DOHH2 (cell line): ENCODE results near the gene HYI.
"Not testable (repeated sequence)": the region's sequence is repeated elsewhere in the genome, so short reads cannot be mapped to it uniquely, and the experiment has no call there.

Experiments used
- H3F3A ChIP-seq: fragments of 200-600 bp; sonication (generic), shearing (Covaris generic); 2 replicates; pipeline ENCODE4 v1.6.0; 2016; ENCODE audit warnings: antibody characterized with exemption, mild to moderate bottlenecking; ENCODE audit not compliant: control insufficient read depth, insufficient read depth
- H3K27ac ChIP-seq: fragments of 200-600 bp; sonication (generic); 2 replicates; pipeline ENCODE4 v1.5.1; 2014; ENCODE audit warnings: low read depth, mild to moderate bottlenecking, low read length, moderate library complexity
- H3K27me3 ChIP-seq: fragments of 200-600 bp; sonication (generic); 2 replicates; pipeline ENCODE4 v1.6.1; 2014; ENCODE audit warnings: mild to moderate bottlenecking, low read length, mixed read lengths; ENCODE audit not compliant: control insufficient read depth
- H3K36me3 ChIP-seq: fragments of 200-600 bp; sonication (generic); 2 replicates; pipeline ENCODE4 v1.6.1; 2014; ENCODE audit warnings: mild to moderate bottlenecking, low read length, moderate library complexity, mixed read lengths; ENCODE audit not compliant: control insufficient read depth
- H3K4me1 ChIP-seq: fragments of 200-600 bp; sonication (generic); 2 replicates; pipeline ENCODE4 v1.6.1; 2014; ENCODE audit warnings: mild to moderate bottlenecking, low read length, mixed read lengths; ENCODE audit not compliant: control insufficient read depth
- H3K4me2 ChIP-seq: fragments of 200-600 bp; sonication (generic); 2 replicates; pipeline ENCODE4 v1.6.0; 2014; ENCODE audit warnings: mild to moderate bottlenecking, low read length, moderate library complexity
- H3K4me3 ChIP-seq: fragments of 200-600 bp; sonication (generic); 2 replicates; pipeline ENCODE4 v1.5.1; 2014; ENCODE audit warnings: mild to moderate bottlenecking, low read length, mixed read lengths
- H3K79me2 ChIP-seq: fragments of 200-600 bp; sonication (generic); 2 replicates; pipeline ENCODE4 v1.6.1; 2014; ENCODE audit warnings: mild to moderate bottlenecking, low read length, mixed read lengths; ENCODE audit not compliant: control insufficient read depth
- H3K9me2 ChIP-seq: fragments of 200-600 bp; sonication (generic); replicated peaks from 2 replicates; pipeline ENCODE4 v1.6.1; 2014; ENCODE audit warnings: mild to moderate bottlenecking, low read length, mixed read lengths; ENCODE audit not compliant: control insufficient read depth
- H3K9me3 ChIP-seq: fragments of 200-600 bp; sonication (generic); 2 replicates; pipeline ENCODE4 v1.6.1; 2014; ENCODE audit warnings: antibody characterized with exemption, low read length, mixed read lengths; ENCODE audit not compliant: control insufficient read depth, insufficient read depth
- H4K20me1 ChIP-seq: fragments of 200-600 bp; sonication (generic); 2 replicates; pipeline ENCODE4 v1.6.0; 2014; ENCODE audit warnings: low read depth, mild to moderate bottlenecking, antibody characterized with exemption, low read length, moderate library complexity; ENCODE audit not compliant: control insufficient read depth, insufficient read depth
- EZH2phosphoT487 ChIP-seq: fragments of 200-600 bp; sonication (generic); IDR thresholded peaks from 2 replicates; pipeline ENCODE4 v1.6.1; 2017; ENCODE audit warnings: borderline replicate concordance, mild to moderate bottlenecking, antibody characterized with exemption, low read length, moderate library complexity, mixed read lengths
- TF ChIP-seq, protein P1 (sequence below): fragments of 200-600 bp; sonication (generic); IDR thresholded peaks from one replicate; pipeline ENCODE4 v1.5.1; 2014; ENCODE audit warnings: antibody characterized with exemption, mild to moderate bottlenecking, low read depth, low read length; ENCODE audit not compliant: poor library complexity, severe bottlenecking

The HYI gene

DNA sequence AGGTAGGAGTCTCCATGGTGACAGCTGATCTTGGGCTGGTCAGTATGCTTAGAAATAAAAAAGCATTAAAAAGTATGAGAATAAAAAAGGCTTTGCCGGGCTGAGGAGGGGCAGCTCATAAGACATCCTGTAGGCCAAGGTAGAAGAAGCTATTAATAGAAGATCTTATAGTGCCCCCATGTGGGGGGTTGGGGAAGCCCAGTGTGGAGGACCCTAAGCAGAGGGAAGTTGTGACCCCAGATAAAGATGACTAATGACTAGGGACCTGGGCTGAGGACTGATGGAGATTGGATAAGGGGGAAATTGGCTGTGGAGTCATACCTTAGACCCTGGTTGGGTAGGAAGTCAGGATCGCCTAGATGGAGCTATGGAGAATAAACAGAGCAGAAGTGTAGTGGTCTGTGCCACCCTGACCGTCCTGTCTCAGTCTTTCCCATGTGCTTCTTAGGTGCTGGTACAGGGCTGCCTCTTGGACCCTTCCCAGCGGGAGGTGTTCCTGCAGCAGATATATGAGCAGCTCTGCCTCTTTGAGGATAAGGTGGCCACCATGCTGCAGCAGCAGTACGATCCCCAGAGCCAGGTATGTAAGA is 39.0 kb downstream of the HYI start:
- no peaks in the 10 kb centered on the region for H3F3A ChIP-seq
- H3K9me2 ChIP-seq, result no peaks in the 10 kb centered on the region
- no peak for TF ChIP-seq EZH2phosphoT487
- TF ChIP-seq, protein P1, sequence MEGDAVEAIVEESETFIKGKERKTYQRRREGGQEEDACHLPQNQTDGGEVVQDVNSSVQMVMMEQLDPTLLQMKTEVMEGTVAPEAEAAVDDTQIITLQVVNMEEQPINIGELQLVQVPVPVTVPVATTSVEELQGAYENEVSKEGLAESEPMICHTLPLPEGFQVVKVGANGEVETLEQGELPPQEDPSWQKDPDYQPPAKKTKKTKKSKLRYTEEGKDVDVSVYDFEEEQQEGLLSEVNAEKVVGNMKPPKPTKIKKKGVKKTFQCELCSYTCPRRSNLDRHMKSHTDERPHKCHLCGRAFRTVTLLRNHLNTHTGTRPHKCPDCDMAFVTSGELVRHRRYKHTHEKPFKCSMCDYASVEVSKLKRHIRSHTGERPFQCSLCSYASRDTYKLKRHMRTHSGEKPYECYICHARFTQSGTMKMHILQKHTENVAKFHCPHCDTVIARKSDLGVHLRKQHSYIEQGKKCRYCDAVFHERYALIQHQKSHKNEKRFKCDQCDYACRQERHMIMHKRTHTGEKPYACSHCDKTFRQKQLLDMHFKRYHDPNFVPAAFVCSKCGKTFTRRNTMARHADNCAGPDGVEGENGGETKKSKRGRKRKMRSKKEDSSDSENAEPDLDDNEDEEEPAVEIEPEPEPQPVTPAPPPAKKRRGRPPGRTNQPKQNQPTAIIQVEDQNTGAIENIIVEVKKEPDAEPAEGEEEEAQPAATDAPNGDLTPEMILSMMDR, result peak; percentile 67
- no peaks in the 10 kb centered on the region for H3K79me2 ChIP-seq
- no peaks in the 10 kb centered on the region for H4K20me1 ChIP-seq
- peaks cover 34% of the 10 kb centered on the region for H3K36me3 ChIP-seq
- H3K4me3 ChIP-seq, result no peak overlapping the region
- no peak overlapping the region for H3K4me2 ChIP-seq
- no peaks in the 10 kb centered on the region for H3K27me3 ChIP-seq
- no peaks in the 10 kb centered on the region for H3K9me3 ChIP-seq
- no peak overlapping the region for H3K27ac ChIP-seq
- no peaks in the 10 kb centered on the region for H3K4me1 ChIP-seq

DNA sequence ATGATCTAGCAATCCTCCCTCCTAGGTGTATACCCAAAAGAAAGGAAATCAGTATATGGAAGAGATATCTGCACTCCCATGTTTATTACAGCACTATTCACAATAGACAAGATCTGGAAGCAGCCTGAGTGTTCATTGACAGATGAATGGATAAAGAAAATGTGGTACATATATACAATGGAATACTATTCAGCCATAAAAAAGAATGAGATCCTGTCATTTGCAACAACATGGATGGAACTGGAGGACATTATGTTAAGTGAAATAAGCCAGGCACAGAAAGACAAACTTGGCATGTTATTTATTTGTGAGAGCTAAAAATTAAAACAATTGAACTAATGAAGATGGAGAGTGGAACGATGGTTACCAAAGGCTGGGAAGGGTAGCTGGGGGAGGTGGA is 40.3 kb downstream of the HYI start:
- not testable (repeated sequence) for H3K4me2 ChIP-seq, H3K27me3 ChIP-seq, H3K4me3 ChIP-seq, H4K20me1 ChIP-seq, H3K9me2 ChIP-seq, H3K27ac ChIP-seq, H3K9me3 ChIP-seq, H3F3A ChIP-seq, H3K4me1 ChIP-seq, H3K79me2 ChIP-seq
- peaks cover 32% of the 10 kb centered on the region for H3K36me3 ChIP-seq

GRCh38 chr1:43410571-43410970 is 43.2 kb downstream of the HYI start:
- no peak overlapping the region for H3K4me3 ChIP-seq
- H3K4me2 ChIP-seq, result no peak overlapping the region
- peaks cover 35% of the 10 kb centered on the region for H3K36me3 ChIP-seq
- TF ChIP-seq EZH2phosphoT487, result no peak
- TF ChIP-seq, protein P1, result no peak
- H3K9me2 ChIP-seq, result no peaks in the 10 kb centered on the region
- no peaks in the 10 kb centered on the region for H3K4me1 ChIP-seq
- H3K9me3 ChIP-seq, result no peaks in the 10 kb centered on the region
- no peaks in the 10 kb centered on the region for H3K79me2 ChIP-seq
- H4K20me1 ChIP-seq, result no peaks in the 10 kb centered on the region
- no peaks in the 10 kb centered on the region for H3F3A ChIP-seq
- H3K27ac ChIP-seq, result no peak overlapping the region
- no peaks in the 10 kb centered on the region for H3K27me3 ChIP-seq

DNA sequence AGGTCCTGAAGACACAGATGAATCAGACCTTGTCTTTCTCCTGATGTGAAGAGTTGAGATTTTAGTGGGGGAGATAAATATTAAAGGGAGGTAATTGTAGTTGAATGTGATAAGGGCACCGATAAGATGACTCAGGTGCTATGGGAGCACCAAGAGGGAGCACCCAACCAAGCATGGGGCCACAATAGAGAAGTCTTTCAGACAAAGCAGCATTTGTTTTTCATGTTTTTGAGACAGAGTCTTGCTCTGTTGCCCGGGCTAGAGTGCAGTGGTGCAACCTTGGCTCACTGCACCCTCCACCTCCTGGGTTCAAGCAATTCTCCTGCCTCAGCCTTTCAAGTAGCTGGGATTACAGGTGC is 47.9 kb downstream of the HYI start:
- Histone ChIP-seq H4K20me1 (no peaks in the 10 kb centered on the region), H3K36me3 (peaks cover 52% of the 10 kb centered on the region), H3F3A (no peaks in the 10 kb centered on the region), H3K4me1 (no peaks in the 10 kb centered on the region), H3K9me2 (no peaks in the 10 kb centered on the region), H3K79me2 (no peaks in the 10 kb centered on the region), H3K27me3 (no peaks in the 10 kb centered on the region), H3K4me3 (no peak overlapping the region), H3K9me3 (no peaks in the 10 kb centered on the region), H3K27ac (no peak overlapping the region), H3K4me2 (no peak overlapping the region)
- no peak for TF ChIP-seq EZH2phosphoT487
- TF ChIP-seq, protein P1, result no peak
